SK-N-SH (cell line): ENCODE results near the gene MLLT1.

Experiments used
- EP300 ChIP-seq, 2 experiments: IDR thresholded peaks; 2 replicates each; pipeline versions ENCODE4 v1.4.0 to v1.6.1; 2012; ENCODE audit warnings: borderline replicate concordance in 1 of 2, low read depth in 1 of 2, low read length in 1 of 2
- MAX ChIP-seq: IDR thresholded peaks from 2 replicates; pipeline ENCODE4 v1.4.0; 2012; ENCODE audit warnings: low read depth
- TF ChIP-seq, protein P1 (sequence below): fragments of 200-600 bp; sonication (generic); IDR thresholded peaks from 2 replicates; pipeline ENCODE4 v1.6.1; 2017; ENCODE audit warnings: antibody characterized with exemption, mild to moderate bottlenecking, moderate library complexity

DNA sequence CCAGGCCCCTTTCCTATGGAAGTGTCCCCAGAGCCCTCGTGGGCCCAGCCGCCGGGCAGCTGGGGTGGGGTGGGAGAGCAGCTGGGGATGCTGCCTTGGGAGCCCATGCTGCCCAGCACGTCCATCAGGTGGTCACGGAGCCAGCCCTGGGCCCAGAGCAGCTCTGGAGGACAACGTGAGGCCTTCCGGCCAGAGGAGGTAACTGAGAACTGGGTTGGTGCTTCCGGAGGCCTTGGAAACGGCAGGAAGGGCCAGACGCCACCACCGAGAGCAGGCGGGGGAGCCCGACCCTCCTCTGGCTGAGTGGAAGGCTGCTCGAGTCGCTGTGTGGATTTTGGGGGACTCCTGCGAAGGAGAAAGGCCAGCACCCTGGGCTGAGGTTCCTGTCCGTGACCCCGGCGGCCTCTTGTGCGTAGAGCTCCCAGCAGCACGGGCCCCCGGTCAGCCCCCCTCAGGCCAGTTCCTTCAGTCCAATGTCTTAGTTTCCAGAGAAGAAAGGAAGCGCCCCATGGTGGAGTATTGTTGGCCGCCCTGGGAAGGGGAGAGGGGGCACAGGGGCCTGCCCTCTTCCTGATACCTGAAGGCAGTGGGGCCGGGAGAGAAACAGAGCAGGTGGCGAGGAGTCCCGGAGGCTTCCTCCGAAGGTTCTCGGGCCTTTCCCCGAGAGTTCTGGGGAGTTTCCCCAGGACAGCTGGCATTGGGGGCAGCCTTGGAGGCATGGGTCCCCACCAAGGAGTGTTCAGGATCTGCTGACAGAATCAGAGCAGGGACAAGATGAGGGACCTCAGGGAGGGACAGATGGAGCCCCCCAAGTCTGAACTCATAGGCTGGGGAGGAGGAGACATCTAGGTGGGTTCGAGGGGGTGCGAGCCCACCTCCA, 68.8 kb downstream of the MLLT1 start:
- TF ChIP-seq, protein P1, sequence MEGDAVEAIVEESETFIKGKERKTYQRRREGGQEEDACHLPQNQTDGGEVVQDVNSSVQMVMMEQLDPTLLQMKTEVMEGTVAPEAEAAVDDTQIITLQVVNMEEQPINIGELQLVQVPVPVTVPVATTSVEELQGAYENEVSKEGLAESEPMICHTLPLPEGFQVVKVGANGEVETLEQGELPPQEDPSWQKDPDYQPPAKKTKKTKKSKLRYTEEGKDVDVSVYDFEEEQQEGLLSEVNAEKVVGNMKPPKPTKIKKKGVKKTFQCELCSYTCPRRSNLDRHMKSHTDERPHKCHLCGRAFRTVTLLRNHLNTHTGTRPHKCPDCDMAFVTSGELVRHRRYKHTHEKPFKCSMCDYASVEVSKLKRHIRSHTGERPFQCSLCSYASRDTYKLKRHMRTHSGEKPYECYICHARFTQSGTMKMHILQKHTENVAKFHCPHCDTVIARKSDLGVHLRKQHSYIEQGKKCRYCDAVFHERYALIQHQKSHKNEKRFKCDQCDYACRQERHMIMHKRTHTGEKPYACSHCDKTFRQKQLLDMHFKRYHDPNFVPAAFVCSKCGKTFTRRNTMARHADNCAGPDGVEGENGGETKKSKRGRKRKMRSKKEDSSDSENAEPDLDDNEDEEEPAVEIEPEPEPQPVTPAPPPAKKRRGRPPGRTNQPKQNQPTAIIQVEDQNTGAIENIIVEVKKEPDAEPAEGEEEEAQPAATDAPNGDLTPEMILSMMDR, result no peak
- no peak for TF ChIP-seq MAX
- TF ChIP-seq EP300 (IDR thresholded peaks at IDR 0.05; ENCODE audit: borderline replicate concordance in 1 of 2, low read depth in 1 of 2, low read length in 1 of 2), result no peak
